Measurements from ENCODE around the gene LCE1E.

The LCE1E gene

DNA sequence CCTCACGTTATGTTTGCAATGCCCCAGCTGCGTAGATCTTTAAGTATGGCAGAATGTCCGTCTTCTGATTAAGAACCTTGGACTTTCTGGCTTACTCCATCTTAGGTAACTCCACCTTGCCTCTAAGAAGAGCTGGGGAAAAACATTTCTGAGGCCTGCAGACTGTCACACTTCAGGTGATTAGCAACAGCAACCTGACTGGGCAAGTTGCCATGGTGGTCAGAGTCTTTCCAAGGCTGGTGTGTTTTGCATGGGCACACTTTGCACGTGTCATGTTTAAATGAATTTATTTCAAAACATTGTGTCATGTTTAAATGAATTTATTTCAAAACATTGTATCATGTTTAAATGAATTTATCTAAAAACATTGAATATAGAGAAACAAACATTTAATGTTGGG lies 27.4 kb upstream of the LCE1E start:
- no peaks in the 10 kb centered on the region for H3K4me1 ChIP-seq (ENCODE audit: control insufficient read depth, insufficient read depth, low read length)
- no peak overlapping the region for H3K4me3 ChIP-seq (ENCODE audit: low read length)
- no peaks in the 10 kb centered on the region for H3K36me3 ChIP-seq (ENCODE audit: control insufficient read depth, insufficient read depth, low read length)
- no peak overlapping the region for H3K9ac ChIP-seq (ENCODE audit: low read length)
- H3K27me3 ChIP-seq (ENCODE audit: control insufficient read depth, insufficient read depth, low read length) = no peaks in the 10 kb centered on the region
- no peak overlapping the region for H3K27ac ChIP-seq (ENCODE audit: low read depth, low read length)

- no peaks in the 10 kb centered on the region for H3K4me1 ChIP-seq (ENCODE audit: control insufficient read depth, insufficient read depth, low read length)
- H3K27ac ChIP-seq (ENCODE audit: low read depth, low read length) = no peak overlapping the region
- H3K36me3 ChIP-seq (ENCODE audit: control insufficient read depth, insufficient read depth, low read length) = no peaks in the 10 kb centered on the region
- H3K4me3 ChIP-seq (ENCODE audit: low read length) = no peak overlapping the region
- no peak overlapping the region for H3K9ac ChIP-seq (ENCODE audit: low read length)
- H3K27me3 ChIP-seq (ENCODE audit: control insufficient read depth, insufficient read depth, low read length) = no peaks in the 10 kb centered on the region
Measured at GRCh38 chr1:152759453-152760173, 26.4 kb upstream of the LCE1E start.

- no peak overlapping the region for H3K27ac ChIP-seq (ENCODE audit: low read depth, low read length)
- no peaks in the 10 kb centered on the region for H3K4me1 ChIP-seq (ENCODE audit: control insufficient read depth, insufficient read depth, low read length)
- no peak overlapping the region for H3K9ac ChIP-seq (ENCODE audit: low read length)
- H3K36me3 ChIP-seq (ENCODE audit: control insufficient read depth, insufficient read depth, low read length) = no peaks in the 10 kb centered on the region
- H3K4me3 ChIP-seq (ENCODE audit: low read length) = no peak overlapping the region
- no peaks in the 10 kb centered on the region for H3K27me3 ChIP-seq (ENCODE audit: control insufficient read depth, insufficient read depth, low read length)
Measured at GRCh38 chr1:152760551-152761190, 25.4 kb upstream of the LCE1E start.

GRCh38 chr1:152761609-152762213 lies 24.3 kb upstream of the LCE1E start:
- H3K4me3 ChIP-seq (ENCODE audit: low read length) = no peak overlapping the region
- H3K36me3 ChIP-seq (ENCODE audit: control insufficient read depth, insufficient read depth, low read length) = no peaks in the 10 kb centered on the region
- H3K9ac ChIP-seq (ENCODE audit: low read length) = no peak overlapping the region
- H3K27ac ChIP-seq (ENCODE audit: low read depth, low read length) = no peak overlapping the region
- H3K4me1 ChIP-seq (ENCODE audit: control insufficient read depth, insufficient read depth, low read length) = no peaks in the 10 kb centered on the region
- H3K27me3 ChIP-seq (ENCODE audit: control insufficient read depth, insufficient read depth, low read length) = no peaks in the 10 kb centered on the region

GRCh38 chr1:152768847-152769533 lies 17.1 kb upstream of the LCE1E start:
- Histone ChIP-seq H3K27ac (ENCODE audit: low read depth, low read length) (no peak overlapping the region), H3K36me3 (ENCODE audit: control insufficient read depth, insufficient read depth, low read length) (no peaks in the 10 kb centered on the region), H3K27me3 (ENCODE audit: control insufficient read depth, insufficient read depth, low read length) (no peaks in the 10 kb centered on the region), H3K4me3 (ENCODE audit: low read length) (no peak overlapping the region), H3K4me1 (ENCODE audit: control insufficient read depth, insufficient read depth, low read length) (no peaks in the 10 kb centered on the region), H3K9ac (ENCODE audit: low read length) (no peak overlapping the region)

- no peak overlapping the region for H3K27ac ChIP-seq (ENCODE audit: low read depth, low read length)
- no peaks in the 10 kb centered on the region for H3K36me3 ChIP-seq (ENCODE audit: control insufficient read depth, insufficient read depth, low read length)
- no peaks in the 10 kb centered on the region for H3K27me3 ChIP-seq (ENCODE audit: control insufficient read depth, insufficient read depth, low read length)
Measured at GRCh38 chr1:152770411-152770810, 15.6 kb upstream of the LCE1E start.

GRCh38 chr1:152774875-152775274 lies 11.2 kb upstream of the LCE1E start, which contains the start of gene LCE1F:
TSS of gene LCE1F (plus strand) at chr1:152775140. CDS start at chr1:152776372, 1,232 bp downstream.
- no peak within 1 kb of the TSS for H3K4me3 ChIP-seq (ENCODE audit: low read length)
- no peak within 1 kb of the TSS for H3K9ac ChIP-seq (ENCODE audit: low read length)

More at GRCh38 chr1:152770411-152770810, 15.6 kb upstream of the LCE1E start:
- no peak overlapping the region for H3K9ac ChIP-seq (ENCODE audit: low read length)
- H3K4me3 ChIP-seq (ENCODE audit: low read length) = no peak overlapping the region
- no peaks in the 10 kb centered on the region for H3K4me1 ChIP-seq (ENCODE audit: control insufficient read depth, insufficient read depth, low read length)

DNA sequence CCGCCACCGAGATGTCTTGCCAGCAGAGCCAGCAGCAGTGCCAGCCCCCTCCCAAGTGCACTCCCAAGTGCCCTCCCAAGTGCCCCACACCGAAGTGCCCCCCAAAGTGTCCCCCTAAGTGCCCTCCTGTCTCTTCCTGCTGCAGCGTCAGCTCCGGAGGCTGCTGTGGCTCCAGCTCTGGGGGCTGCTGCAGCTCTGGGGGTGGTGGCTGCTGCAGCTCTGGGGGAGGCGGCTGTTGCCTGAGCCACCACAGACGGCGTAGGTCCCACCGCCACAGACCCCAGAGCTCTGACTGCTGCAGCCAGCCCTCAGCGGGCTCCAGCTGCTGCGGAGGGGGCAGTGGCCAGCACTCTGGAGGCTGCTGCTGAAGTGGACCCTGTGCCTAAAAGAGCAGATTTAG lies 9.7 kb upstream of the LCE1E start:
- no peaks in the 10 kb centered on the region for H3K36me3 ChIP-seq (ENCODE audit: control insufficient read depth, insufficient read depth, low read length)
- H3K4me1 ChIP-seq (ENCODE audit: control insufficient read depth, insufficient read depth, low read length) = no peaks in the 10 kb centered on the region
- H3K27me3 ChIP-seq (ENCODE audit: control insufficient read depth, insufficient read depth, low read length) = no peaks in the 10 kb centered on the region
- H3K27ac ChIP-seq (ENCODE audit: low read depth, low read length) = no peak overlapping the region
- no peak overlapping the region for H3K4me3 ChIP-seq (ENCODE audit: low read length)
- no peak overlapping the region for H3K9ac ChIP-seq (ENCODE audit: low read length)

More at GRCh38 chr1:152774875-152775274, 11.2 kb upstream of the LCE1E start, which contains the start of gene LCE1F:
- no peaks in the 10 kb centered on the region for H3K36me3 ChIP-seq (ENCODE audit: control insufficient read depth, insufficient read depth, low read length)
- H3K27ac ChIP-seq (ENCODE audit: low read depth, low read length) = no peak within 1 kb of the TSS
- no peaks in the 10 kb centered on the region for H3K27me3 ChIP-seq (ENCODE audit: control insufficient read depth, insufficient read depth, low read length)
- H3K4me1 ChIP-seq (ENCODE audit: control insufficient read depth, insufficient read depth, low read length) = no peaks in the 10 kb centered on the region

GRCh38 chr1:152777510-152778137 lies 8.4 kb upstream of the LCE1E start:
- no peak overlapping the region for H3K27ac ChIP-seq (ENCODE audit: low read depth, low read length)
- no peaks in the 10 kb centered on the region for H3K4me1 ChIP-seq (ENCODE audit: control insufficient read depth, insufficient read depth, low read length)
- no peaks in the 10 kb centered on the region for H3K27me3 ChIP-seq (ENCODE audit: control insufficient read depth, insufficient read depth, low read length)
- H3K9ac ChIP-seq (ENCODE audit: low read length) = no peak overlapping the region
- H3K4me3 ChIP-seq (ENCODE audit: low read length) = no peak overlapping the region
- H3K36me3 ChIP-seq (ENCODE audit: control insufficient read depth, insufficient read depth, low read length) = no peaks in the 10 kb centered on the region

- H3K36me3 ChIP-seq (ENCODE audit: control insufficient read depth, insufficient read depth, low read length) = no peaks in the 10 kb centered on the region
- no peak overlapping the region for H3K27ac ChIP-seq (ENCODE audit: low read depth, low read length)
- H3K4me3 ChIP-seq (ENCODE audit: low read length) = no peak overlapping the region
- no peak overlapping the region for H3K9ac ChIP-seq (ENCODE audit: low read length)
- H3K27me3 ChIP-seq (ENCODE audit: control insufficient read depth, insufficient read depth, low read length) = no peaks in the 10 kb centered on the region
- no peaks in the 10 kb centered on the region for H3K4me1 ChIP-seq (ENCODE audit: control insufficient read depth, insufficient read depth, low read length)
Measured at GRCh38 chr1:152783095-152783494, 3.0 kb upstream of the LCE1E start.

DNA sequence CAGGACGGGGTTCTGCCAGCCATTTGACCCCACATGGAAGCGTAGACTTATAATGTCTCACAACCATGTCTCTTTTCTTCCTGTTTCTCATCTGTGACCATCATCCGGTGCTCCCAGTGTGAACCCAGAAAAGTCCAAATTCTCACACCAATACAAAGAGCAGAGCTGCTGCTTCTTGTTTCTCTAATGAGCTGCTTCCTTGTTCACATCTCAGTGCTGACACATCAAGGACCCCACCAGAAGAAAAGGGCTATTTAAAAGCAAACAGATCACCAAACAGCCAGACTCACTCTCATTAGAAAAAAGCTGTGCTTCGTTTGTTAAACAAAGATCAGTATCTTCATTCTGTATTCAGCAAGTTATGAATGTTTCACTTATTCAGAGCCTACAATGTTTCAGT lies 9.6 kb downstream of the LCE1E start:
- H3K27me3 ChIP-seq (ENCODE audit: control insufficient read depth, insufficient read depth, low read length) = no peaks in the 10 kb centered on the region
- H3K9ac ChIP-seq (ENCODE audit: low read length) = no peak overlapping the region
- no peaks in the 10 kb centered on the region for H3K4me1 ChIP-seq (ENCODE audit: control insufficient read depth, insufficient read depth, low read length)
- H3K27ac ChIP-seq (ENCODE audit: low read depth, low read length) = no peak overlapping the region
- H3K4me3 ChIP-seq (ENCODE audit: low read length) = no peak overlapping the region
- H3K36me3 ChIP-seq (ENCODE audit: control insufficient read depth, insufficient read depth, low read length) = no peaks in the 10 kb centered on the region

- Histone ChIP-seq H3K9ac (ENCODE audit: low read length) (no peak within 1 kb of the TSS), H3K4me1 (ENCODE audit: control insufficient read depth, insufficient read depth, low read length) (no peaks in the 10 kb centered on the region), H3K4me3 (ENCODE audit: low read length) (no peak within 1 kb of the TSS), H3K36me3 (ENCODE audit: control insufficient read depth, insufficient read depth, low read length) (no peaks in the 10 kb centered on the region), H3K27ac (ENCODE audit: low read depth, low read length) (no peak within 1 kb of the TSS), H3K27me3 (ENCODE audit: control insufficient read depth, insufficient read depth, low read length) (no peaks in the 10 kb centered on the region)
Measured at GRCh38 chr1:152796421-152796820, 10.4 kb downstream of the LCE1E start, which contains the start of gene LCE1D. TSS of gene LCE1D (plus strand) at chr1:152796721. CDS start at chr1:152797795, 1,074 bp downstream.

All from rectal smooth muscle tissue (tissue), 1 donor.